Ishikawa (cell line): ENCODE measurements around the gene DUSP22.

Experiments used
- CEBPB ChIP-seq: IDR thresholded peaks from 2 replicates; pipeline ENCODE4 v1.6.1; 2012
- CREB1 ChIP-seq: IDR thresholded peaks from 2 replicates; pipeline ENCODE4 v1.6.1; 2012; ENCODE audit warnings: low read depth
- EP300 ChIP-seq: IDR thresholded peaks from 2 replicates; pipeline ENCODE4 v1.6.1; 2012; ENCODE audit warnings: borderline replicate concordance
- NFIC ChIP-seq: IDR thresholded peaks from 2 replicates; pipeline ENCODE4 v1.6.1; 2012
- RAD21 ChIP-seq: IDR thresholded peaks from 2 replicates; pipeline ENCODE4 v1.6.1; 2012; ENCODE audit warnings: low read depth
- REST ChIP-seq: IDR thresholded peaks from 2 replicates; pipeline ENCODE4 v1.6.1; 2012; ENCODE audit warnings: low read depth, mild to moderate bottlenecking
- TAF1 ChIP-seq: IDR thresholded peaks from 2 replicates; pipeline ENCODE4 v1.6.1; 2012; ENCODE audit warnings: low read depth, mild to moderate bottlenecking
- TCF12 ChIP-seq: IDR thresholded peaks from 2 replicates; pipeline ENCODE4 v1.6.1; 2012; ENCODE audit warnings: low read depth
- TEAD4 ChIP-seq: IDR thresholded peaks from 2 replicates; pipeline ENCODE4 v1.6.1; 2012
- USF1 ChIP-seq: IDR thresholded peaks from 2 replicates; pipeline ENCODE4 v1.6.1; 2012
- YY1 ChIP-seq: IDR thresholded peaks from 2 replicates; pipeline ENCODE4 v1.6.1; 2012; ENCODE audit warnings: low read depth
- ZBTB7A ChIP-seq: IDR thresholded peaks from 2 replicates; pipeline ENCODE4 v1.6.1; 2012; ENCODE audit warnings: low read depth
- TF ChIP-seq, protein P1 (sequence below): IDR thresholded peaks from 2 replicates; pipeline ENCODE4 v1.6.1; 2012

- TF ChIP-seq USF1 (no peak), TAF1 (no peak), EP300 (no peak), NFIC (no peak), RAD21 (no peak), TCF12 (no peak), CREB1 (no peak), CEBPB (no peak), REST (no peak), TEAD4 (no peak), YY1 (no peak), ZBTB7A (no peak)
- TF ChIP-seq, protein P1, sequence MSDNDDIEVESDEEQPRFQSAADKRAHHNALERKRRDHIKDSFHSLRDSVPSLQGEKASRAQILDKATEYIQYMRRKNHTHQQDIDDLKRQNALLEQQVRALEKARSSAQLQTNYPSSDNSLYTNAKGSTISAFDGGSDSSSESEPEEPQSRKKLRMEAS = no peak
Observed at GRCh38 chr6:351011-351866, 59.0 kb downstream of the DUSP22 start.
